Adipose tissue (tissue), 3 donors: ENCODE results near the gene ARHGAP24. TPM values are rescaled to one million over a fixed set of nuclear protein-coding genes. Genes with fewer than 3 reads are reported as not detected.
"Not testable (repeated sequence)": the region's sequence is repeated elsewhere in the genome, so short reads cannot be mapped to it uniquely, and the experiment has no call there.

Experiments used
- H3K27ac ChIP-seq: one replicate; pipeline ENCODE4 v1.5.1; 2013; ENCODE audit warnings: low read depth, low read length
- WGBS, 3 donors: extraction: QIAGEN DNeasy Blood & Tissue Kit; methylation state at CpG; one replicate each; pipeline ENCODE4 v1.1.7; 2013; 5-methylcytosine and 5-hydroxymethylcytosine counted together
- polyA plus RNA-seq, 3 donors: library from polyadenylated mRNA; stranded (reverse); fragments of 200-250 nt; gene quantifications; one replicate each; pipeline ENCODE4 v1.2.3, GENCODE V29; 2013
- donor health status: healthy with polysubstance abuse.
- donor health status: Bipolar disorder and iron deficiency.
- donor health status: healthy.

The ARHGAP24 gene
- polyA plus RNA-seq, 3 donors: 7.9 to 10.3 (median 8.5) TPM

DNA sequence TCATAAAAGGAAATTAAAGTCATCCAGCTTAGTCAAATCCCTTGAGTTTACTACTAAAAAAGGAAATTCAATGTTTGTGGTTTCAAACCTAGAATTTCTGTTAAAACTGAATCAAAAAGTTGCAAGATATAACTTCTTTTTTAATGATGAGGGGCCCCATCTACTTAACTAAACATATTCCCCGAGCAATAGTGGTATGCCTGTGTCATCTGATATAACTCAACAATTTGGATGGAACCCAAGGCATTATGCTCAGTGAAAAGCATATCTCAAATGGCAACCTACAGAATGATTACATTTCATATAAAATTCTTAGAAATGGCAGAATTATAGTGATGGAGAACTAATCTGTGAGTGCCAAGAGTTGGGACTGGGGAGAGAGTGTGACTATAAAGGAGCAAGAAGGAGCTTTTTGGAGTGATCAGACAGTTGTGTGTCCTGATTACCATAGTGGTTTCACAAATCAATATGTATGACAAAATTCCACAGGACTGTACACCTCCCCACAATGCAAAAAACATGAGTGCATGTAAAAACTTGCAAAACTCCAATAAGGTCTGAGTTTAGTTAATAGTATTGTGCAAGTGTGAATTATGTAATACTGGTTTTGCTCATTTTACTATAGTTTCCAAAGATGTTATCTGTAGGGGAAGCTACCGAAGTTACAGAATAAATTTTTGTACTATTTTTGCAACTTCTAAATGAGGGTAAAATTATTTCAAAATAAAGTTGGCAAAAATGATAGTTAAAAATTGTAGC lies 323.2 kb downstream of the ARHGAP24 start:
- H3K27ac ChIP-seq: no peak overlapping the region
- WGBS, 3 donors: 48 to 95% (median 50%) methylated on average over 2 of the region's 2 CpGs

DNA sequence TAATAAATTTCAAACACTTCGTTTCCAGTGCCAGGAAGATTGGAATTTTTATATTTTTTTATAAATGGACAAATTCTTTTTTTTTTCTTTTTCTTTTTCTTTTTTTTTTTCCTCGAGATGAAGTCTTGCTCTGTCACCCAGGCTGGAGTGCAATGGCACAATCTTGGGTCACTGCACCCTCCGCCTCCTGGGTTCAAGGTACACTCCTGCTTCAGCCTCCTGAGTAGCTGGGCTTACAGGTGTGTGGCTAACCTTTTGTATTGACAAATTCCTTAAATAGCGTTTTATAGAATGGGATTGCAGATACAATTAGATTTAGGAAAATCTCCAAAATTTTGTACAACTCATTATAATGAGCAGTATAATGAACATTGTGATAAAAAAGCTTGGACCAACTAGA lies 328.9 kb downstream of the ARHGAP24 start:
- 75 to 89% (median 83%) methylated on average over 4 of the region's 4 CpGs for WGBS, 3 donors
- no peak overlapping the region for H3K27ac ChIP-seq

DNA sequence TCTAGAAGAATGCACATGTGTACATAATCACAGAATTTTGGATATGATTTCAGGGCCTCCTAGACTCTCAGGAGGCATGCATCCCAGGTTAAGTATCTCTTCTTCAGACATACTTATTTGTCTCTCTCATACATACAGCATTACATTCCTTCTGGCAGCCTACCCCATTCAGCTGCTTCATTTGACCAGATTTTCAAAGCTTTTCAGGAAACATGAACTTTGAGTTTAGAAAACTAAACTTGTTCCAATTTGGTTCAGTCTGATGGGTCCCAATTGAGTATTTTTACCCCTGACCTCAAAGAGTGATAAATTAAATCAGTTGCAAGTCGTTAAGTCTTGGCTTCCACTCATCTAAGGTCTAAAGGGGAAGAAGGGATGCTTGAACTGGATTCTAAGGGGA lies 330.9 kb downstream of the ARHGAP24 start:
- no peak overlapping the region for H3K27ac ChIP-seq
- WGBS, 3 donors: 35 to 76% (median 47%) methylated on average over 1 of the region's 1 CpG

DNA sequence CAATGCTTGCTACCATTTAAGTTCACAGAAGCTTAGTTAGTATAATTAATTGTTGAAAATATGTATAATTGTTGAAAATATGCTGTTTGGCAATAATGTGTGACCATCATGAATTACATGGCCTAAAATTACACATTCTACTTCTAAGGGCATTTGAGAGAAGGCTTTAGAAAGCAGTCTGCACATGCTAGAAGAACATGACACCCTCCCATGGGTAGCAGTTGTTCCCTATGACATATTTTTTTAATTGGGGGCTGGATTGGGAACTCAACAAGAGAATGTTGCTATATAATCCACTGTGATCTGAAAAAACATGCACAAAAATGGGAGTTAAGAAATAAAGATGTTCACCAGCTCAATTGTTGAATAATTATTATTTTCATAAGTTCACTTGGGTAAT lies 331.4 kb downstream of the ARHGAP24 start:
- H3K27ac ChIP-seq: no peak overlapping the region

DNA sequence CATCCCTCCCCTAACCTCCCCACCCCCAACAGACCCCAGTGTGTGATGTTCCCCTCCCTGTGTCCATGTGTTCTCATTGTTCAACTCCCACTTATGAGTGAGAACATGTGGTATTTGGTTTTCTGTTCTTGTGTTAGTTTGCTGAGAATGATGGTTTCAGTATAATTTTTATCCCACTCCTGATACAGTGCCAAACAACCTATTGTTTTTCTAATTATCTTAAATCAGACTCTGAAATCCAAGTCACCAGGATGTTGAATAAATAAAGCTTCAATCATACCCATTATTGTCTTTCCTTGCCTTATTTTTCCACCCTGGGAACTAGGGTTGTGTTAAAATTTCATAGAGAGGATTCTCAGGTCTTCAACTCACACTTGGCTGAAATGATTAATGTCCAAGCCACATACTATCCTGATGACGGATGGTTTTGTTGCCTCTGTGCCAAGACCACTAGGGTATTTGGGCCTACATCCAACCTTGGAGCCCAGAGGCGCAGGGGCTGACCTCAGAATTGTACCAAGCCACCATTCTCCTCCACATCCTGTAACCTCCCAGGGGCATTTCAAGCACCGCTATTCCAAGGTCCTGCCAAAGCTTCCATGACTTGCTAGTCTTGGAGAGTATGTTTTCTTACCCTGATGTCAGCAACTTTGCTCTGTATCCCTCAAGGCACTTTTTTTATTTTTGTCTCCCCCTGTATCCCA lies 332.4 kb downstream of the ARHGAP24 start:
- WGBS, 3 donors: 39 to 74% (median 62%) methylated on average over 3 of the region's 3 CpGs

DNA sequence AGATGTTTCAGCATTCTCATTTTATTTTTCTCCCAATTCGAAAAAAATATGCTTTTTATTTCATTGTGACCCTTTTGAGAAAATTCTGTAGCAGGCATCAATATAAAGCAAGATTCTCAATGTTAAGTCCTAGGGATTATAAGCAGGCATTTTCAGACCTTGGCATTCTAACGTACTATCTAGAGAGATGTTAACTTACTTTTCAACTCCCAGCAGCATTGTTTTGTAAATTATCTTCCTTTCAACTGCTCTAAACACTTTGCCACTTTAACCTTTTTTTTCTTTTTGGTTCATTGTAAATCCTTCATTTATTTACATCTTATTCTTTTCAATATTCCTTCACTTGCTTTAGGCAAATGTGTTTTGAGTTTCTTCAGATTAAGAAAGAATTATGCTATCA lies 333.2 kb downstream of the ARHGAP24 start:
- no peak overlapping the region for H3K27ac ChIP-seq

More for the DNA sequence above, 332.4 kb downstream of the ARHGAP24 start:
- H3K27ac ChIP-seq: no peak overlapping the region

DNA sequence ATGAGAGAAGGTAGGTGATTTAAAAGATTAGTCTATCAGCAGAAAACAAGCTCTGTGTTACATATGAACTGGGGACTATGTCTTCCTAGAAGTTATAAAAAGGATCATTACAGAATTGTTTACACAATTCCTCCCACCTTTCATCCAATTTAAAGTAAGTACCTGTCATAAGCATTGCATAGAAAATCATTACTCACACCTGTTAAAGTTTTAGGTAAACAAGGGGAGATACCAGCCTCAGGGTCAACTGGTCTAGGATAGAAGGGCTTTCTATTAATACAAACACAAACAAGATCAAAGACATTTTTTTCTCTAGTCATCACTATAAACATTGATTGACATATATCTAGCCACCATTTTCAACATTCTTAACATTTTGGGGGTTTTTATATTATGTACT lies 333.9 kb downstream of the ARHGAP24 start:
- H3K27ac ChIP-seq: no peak overlapping the region

More for the DNA sequence above, 333.2 kb downstream of the ARHGAP24 start:
- WGBS, 3 donors: 41 to 50% (median 46%) methylated on average over 2 of the region's 2 CpGs

DNA sequence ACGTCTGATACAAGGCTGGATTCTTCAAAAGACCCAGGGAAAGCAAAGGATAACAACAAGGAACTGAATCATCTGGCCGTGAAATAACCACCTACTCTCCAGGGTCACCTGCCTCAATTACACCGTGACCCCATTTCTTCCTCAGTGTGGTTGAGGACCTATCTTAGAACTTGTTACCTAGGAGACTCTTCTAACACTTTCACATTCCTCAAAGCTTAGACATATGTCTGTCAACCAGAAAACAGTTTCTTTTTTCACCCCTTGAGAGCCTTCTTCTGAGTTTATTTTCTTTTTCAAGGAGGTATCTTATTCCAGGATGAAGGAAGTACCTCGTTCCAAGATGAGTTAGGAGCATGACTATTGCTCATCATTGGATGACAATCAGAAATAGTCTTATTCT lies 337.8 kb downstream of the ARHGAP24 start:
- WGBS, 3 donors: 79 to 90% (median 88%) methylated on average over 4 of the region's 4 CpGs

DNA sequence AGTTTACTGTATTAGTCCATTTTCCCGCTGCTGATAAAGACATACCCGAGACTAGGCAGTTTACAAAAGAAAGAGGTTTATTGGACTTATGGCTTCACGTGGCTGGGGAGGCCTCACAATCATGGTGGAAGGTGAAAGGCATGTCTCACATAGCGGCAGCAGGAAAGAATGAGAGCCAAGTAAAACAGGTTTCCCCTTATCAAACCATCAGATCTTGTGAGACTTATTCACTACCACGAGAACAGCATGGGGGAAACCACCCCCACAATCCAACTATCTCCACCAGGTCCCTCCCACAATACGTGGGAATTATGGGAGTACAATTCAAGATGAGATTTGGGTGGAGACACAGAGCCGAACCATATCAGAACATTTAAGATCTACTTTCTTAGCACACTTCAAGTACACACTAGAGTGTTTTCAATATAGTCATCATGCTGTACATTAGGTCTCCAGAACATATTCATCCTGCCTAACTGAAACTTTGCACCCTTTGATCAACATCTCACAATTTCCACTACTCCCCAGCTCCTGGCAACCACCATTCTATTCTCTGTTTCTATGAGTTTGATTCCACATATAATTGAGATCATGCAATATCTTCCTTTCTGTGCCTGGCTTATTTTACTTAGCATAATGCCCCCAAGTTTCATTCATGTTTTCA lies 341.0 kb downstream of the ARHGAP24 start:
- H3K27ac ChIP-seq: no peak overlapping the region
- 90 to 92% (median 91%) methylated on average over 7 of the region's 7 CpGs for WGBS, 3 donors

More for the DNA sequence above, 337.8 kb downstream of the ARHGAP24 start:
- H3K27ac ChIP-seq: no peak overlapping the region

DNA sequence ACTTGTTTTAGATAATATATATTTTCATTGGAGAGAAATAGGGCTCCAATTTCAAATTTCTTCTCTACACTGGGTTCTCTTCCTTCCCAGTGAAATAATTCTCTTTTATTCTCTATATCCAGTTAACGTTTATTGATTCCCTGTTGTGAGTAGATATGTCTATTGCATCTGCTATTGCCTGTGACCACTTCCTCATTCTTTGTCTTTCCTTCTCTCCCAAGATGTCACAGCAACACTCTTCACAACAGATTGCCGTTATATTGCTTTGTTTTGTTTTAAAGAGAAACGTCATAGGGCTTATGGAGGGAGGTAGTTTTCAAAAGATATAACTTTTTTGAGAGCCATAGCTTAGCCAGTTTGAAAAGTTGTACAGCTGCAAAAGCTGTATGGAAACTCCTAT lies 343.8 kb downstream of the ARHGAP24 start:
- no peak overlapping the region for H3K27ac ChIP-seq
- 51 to 58% (median 55%) methylated on average over 3 of the region's 3 CpGs for WGBS, 3 donors

DNA sequence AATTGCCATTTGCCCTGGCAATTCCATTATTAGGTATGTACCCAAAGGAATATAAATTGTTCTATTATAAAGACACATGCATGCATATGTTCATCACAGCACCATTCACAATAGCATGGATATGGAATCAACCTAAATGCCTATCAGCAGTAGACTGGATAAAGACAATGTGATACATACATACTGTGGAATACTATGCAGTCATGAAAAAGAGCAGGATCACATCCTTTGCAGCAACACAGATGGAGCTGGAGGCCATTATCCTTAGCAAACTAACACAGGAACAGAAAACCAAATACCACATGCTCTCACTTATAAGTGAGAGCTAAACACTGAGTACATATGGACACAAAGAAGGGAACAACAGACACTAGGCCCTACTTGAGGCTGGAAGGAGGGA lies 345.2 kb downstream of the ARHGAP24 start:
- H3K27ac ChIP-seq: not testable (repeated sequence)

DNA sequence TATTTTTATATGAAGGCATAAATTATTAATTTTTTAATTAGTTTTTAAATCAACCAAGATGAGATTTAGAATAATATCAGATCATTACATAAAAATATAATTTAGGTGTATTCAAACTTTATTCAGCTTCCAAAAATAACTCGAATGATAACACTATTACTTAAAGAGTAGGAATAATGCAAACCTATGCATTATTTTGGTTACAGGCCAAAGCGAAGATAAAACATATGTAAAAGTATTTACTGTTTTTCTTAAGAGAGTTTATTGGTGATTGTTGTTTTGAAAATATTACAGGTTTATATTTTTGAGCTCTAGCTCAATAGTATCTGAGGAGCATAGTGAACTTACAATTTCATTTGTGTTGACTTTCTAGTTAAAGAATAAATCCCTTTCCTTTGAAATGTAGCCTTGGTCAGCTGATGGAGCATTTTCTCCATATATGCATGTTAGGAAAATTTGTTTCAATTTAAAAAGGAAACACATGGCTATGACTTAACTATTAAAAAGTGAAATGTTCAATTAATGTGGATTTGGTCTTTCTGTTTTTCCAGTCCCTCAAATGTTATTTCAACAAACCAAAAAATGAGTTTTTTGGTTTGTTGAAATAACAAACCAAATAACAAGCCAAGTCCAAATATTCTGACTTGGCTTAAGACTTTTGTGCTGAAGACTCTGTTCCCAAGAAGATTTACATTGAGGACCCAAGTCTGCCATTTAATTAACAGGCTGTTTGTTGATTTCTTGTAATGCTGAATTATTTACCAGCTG lies 346.9 kb downstream of the ARHGAP24 start:
- 91 to 98% (median 95%) methylated on average over 2 of the region's 2 CpGs for WGBS, 3 donors
- H3K27ac ChIP-seq: no peak overlapping the region

DNA sequence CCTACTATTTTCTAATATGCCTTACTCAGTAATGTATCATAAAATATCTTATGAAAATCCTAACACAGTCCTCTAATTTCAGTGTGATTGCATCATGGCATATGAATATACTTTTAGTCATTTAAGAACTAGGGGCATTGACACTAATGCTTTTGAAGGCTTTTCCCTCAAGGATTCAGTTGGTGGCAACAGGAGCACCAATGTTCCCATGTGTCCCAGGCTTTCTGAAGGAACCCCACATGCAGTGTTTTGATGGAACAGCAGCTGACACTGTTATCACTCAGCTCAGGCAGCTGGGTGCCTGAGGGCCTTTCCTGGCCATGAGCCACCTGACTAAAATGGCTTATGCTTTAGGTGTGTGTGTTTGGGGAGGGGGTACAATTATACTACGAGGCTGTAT lies 348.3 kb downstream of the ARHGAP24 start:
- 55 to 64% (median 60%) methylated on average over 1 of the region's 1 CpG for WGBS, 3 donors
- no peak overlapping the region for H3K27ac ChIP-seq

DNA sequence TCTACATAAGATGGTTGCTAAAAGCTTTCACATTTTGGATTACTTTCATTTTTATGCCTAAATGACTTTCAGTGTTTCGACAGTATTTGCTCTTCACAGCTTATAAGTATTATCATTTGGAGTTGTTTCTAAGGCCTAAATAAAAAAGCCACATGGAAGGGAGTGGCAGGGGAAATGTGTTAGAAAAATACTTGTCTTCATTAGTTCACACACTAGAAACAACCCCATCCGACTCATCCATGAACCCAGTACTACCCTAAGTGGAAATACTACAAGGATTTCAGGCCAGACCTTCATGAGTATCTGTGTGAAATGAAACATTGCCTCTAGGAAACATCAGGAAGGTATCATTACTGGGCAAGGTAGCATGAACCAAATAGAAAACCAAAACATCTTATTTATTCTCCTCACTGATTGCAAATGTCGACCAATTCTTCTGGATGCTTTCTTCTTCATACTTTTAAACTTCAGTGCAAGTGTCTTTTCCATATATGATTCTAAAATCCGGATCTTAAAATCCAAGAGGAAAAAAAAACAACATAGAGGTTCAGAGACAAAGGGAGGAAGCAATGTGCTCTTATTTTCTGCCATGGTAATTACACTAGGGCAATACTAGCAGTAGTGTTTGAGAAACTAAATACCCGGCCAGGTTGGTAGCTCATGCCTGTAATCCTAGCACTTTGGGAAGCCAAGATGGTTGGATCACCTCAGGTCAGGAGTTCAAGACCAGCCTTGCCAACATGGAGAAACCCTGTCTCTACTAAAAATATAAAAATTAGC lies 349.4 kb downstream of the ARHGAP24 start:
- no peak overlapping the region for H3K27ac ChIP-seq
- 73 to 90% (median 76%) methylated on average over 5 of the region's 5 CpGs for WGBS, 3 donors

DNA sequence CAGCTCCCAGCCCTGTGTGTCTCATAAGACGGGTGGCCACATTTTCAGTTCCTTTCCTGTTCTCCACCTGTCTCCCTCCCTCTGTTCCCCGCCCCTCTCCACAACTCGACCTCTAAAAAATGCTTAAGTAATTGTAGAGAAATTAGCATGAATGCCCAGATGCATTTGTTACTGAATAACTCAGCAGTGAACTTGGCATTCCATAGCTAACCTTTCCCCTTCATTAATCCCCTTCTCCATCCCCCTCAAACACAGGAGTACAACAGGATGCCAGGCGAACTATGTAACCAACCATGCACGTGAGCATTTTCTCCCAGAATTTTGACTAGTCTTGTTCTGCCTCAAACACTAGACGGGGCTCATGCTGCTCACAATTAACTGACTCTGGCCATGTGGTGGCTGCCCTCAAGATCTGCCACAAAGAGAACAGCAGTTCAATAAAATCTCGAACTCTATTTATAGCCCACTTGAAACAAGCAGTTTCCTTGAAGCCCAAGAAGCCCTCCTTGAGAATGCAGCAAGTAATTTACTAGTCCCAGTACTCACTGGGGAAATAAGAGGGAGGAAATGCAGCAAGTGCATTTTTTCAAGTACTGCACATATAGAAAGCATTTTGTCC lies 351.2 kb downstream of the ARHGAP24 start:
- WGBS, 3 donors: 10 to 37% (median 30%) methylated on average over 7 of the region's 7 CpGs
- no peak overlapping the region for H3K27ac ChIP-seq

DNA sequence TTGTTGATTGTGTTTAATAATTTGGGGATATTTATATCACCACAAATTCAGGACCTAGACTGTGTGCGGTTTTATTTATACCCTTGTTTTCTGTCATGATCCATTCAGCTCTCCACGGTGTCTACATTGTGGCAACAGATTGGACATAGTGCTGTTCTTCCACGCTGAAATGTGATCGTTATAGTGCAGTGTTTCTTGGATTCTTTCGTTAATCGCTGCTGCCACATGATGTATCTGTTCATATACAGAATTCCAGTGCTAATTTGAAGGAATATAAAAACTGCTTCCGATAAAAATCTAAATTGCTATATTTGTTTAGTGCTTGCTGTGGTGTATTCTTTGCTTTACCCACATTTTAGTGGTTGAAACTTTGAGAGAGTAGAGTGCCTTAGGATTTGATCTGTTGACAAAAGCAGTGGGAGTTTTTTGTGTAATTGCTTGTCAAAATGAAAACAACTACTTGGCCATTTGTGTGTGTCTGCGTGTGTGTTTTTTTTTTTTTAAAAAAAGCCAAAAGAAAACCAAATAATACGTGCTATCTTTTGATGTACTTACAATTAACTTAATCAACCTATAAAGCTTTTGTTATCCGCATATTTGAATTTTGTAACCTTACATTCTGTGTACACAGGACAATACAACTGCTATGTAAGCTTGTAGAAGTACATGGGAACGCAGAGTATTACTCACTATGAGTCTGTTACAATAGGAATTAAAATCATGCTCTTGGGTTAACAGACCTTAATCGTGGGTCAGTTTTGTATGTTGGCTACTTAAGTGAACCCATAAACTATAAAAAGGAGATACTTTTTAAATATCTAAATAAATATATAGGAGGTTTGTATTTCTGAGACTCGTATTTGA lies 353.3 kb downstream of the ARHGAP24 start:
- 25 to 77% (median 64%) methylated on average over 13 of the region's 13 CpGs for WGBS, 3 donors
- H3K27ac ChIP-seq: no peak overlapping the region
